Measurements from ENCODE around the gene DDI1.

DDI1 gene

GRCh38 chr11:104036588-104036987 lies at the start of gene DDI1:
TSS of gene DDI1 (plus strand) at chr11:104036640. CDS start at chr11:104036823, 183 bp downstream.
- no peak for DNase-seq

GRCh38 chr11:103987629-103988594 lies 48.5 kb upstream of the DDI1 start:
- no peak for DNase-seq

GRCh38 chr11:103988595-103988969 lies 47.9 kb upstream of the DDI1 start:
- no peak for DNase-seq

GRCh38 chr11:103993507-103993906 lies 42.9 kb upstream of the DDI1 start:
- DNase-seq = no peak

GRCh38 chr11:103994094-103994493 lies 42.3 kb upstream of the DDI1 start:
- no peak for DNase-seq

GRCh38 chr11:103994518-103994917 lies 41.9 kb upstream of the DDI1 start:
- DNase-seq = no peak

- DNase-seq = no peak
Observed at GRCh38 chr11:103995896-103996295, 40.5 kb upstream of the DDI1 start.

GRCh38 chr11:103997082-103997481 lies 39.4 kb upstream of the DDI1 start:
- DNase-seq = no peak

GRCh38 chr11:103998826-103999508 lies 37.5 kb upstream of the DDI1 start:
- no peak for DNase-seq

- DNase-seq = no peak
Observed at GRCh38 chr11:104000798-104001197, 35.6 kb upstream of the DDI1 start.

- no peak for DNase-seq
Observed at GRCh38 chr11:104001561-104002056, 34.8 kb upstream of the DDI1 start.

- no peak for DNase-seq
Observed at GRCh38 chr11:104003491-104003890, 32.9 kb upstream of the DDI1 start.

- no peak for DNase-seq
Observed at GRCh38 chr11:104005234-104005855, 31.1 kb upstream of the DDI1 start.

GRCh38 chr11:104009744-104010143 lies 26.7 kb upstream of the DDI1 start:
- DNase-seq = no peak

GRCh38 chr11:104011044-104011443 lies 25.4 kb upstream of the DDI1 start:
- DNase-seq = no peak

- no peak for DNase-seq
Observed at GRCh38 chr11:104015649-104016415, 20.6 kb upstream of the DDI1 start.

- DNase-seq = no peak
Observed at GRCh38 chr11:104024572-104024971, 11.9 kb upstream of the DDI1 start.

GRCh38 chr11:104028476-104029263 lies 7.8 kb upstream of the DDI1 start:
- no peak for DNase-seq

- no peak for DNase-seq
Observed at GRCh38 chr11:104033134-104033533, 3.3 kb upstream of the DDI1 start.

GRCh38 chr11:104033561-104033960 lies 2.9 kb upstream of the DDI1 start:
- DNase-seq = no peak

- no peak for DNase-seq
Observed at GRCh38 chr11:104036995-104037394, 555 bp downstream of the DDI1 start.

GRCh38 chr11:104041792-104042191 lies 5.4 kb downstream of the DDI1 start:
- no peak for DNase-seq

Data from GDM1 (cell line).